Upper lobe of left lung (tissue), 6 donors: Measurements from ENCODE around the gene ADAD2. TPM values are rescaled to one million over a fixed set of nuclear protein-coding genes. Genes with fewer than 3 reads are reported as not detected.

Experiments used
- ATAC-seq, 2 donors: fragments of 200-7000 bp; cut with Tn5 transposase; one replicate each; pipeline ENCODE4 v1.9.1; 2022; ENCODE audit warnings: mild to moderate bottlenecking in 2 of 2, moderate library complexity in 2 of 2; ENCODE audit not compliant: low FRiP score in 2 of 2
- DNase-seq, 2 donors: peaks; one replicate each; pipeline ENCODE4 v3.0.0-alpha.2; 2019 to 2020
- H3K27ac ChIP-seq, 4 donors: fragments of 200-600 bp; sonication (generic); one replicate each; pipeline ENCODE4 v1.5.1; 2016 to 2019
- H3K27me3 ChIP-seq, 4 donors: fragments of 200-600 bp; sonication (generic); one replicate each; pipeline ENCODE4 v1.5.1; 2017 to 2019
- H3K36me3 ChIP-seq, 4 donors: fragments of 200-600 bp; sonication (generic); one replicate each; pipeline ENCODE4 v1.5.1; 2016 to 2019
- H3K4me1 ChIP-seq, 4 donors: fragments of 200-600 bp; sonication (generic); one replicate each; pipeline ENCODE4 v1.5.1; 2018 to 2019
- H3K4me3 ChIP-seq, 4 donors: fragments of 200-600 bp; sonication (generic); one replicate each; pipeline ENCODE4 v1.5.1; 2017 to 2019; ENCODE audit warnings: mild to moderate bottlenecking in 2 of 4, moderate library complexity in 1 of 4
- H3K9me3 ChIP-seq, 4 donors: fragments of 200-600 bp; sonication (generic); one replicate each; pipeline ENCODE4 v1.5.1; 2018 to 2019
- CTCF ChIP-seq, 6 experiments: fragments of 450-650 bp in 4 of 6; fragments of 200-600 bp in 2 of 6; sonication (generic) in 2 of 6; IDR thresholded peaks; one replicate each; pipeline ENCODE4 v1.5.1; 2016 to 2019; ENCODE audit warnings: antibody characterized with exemption in 6 of 6
- EP300 ChIP-seq, 4 donors: sonication (generic); formaldehyde crosslinking; IDR thresholded peaks; one replicate each; pipeline ENCODE4 v1.5.1; 2017; ENCODE audit warnings: antibody characterized with exemption in 4 of 4, control low read depth in 2 of 4
- POLR2A ChIP-seq, 4 donors: fragments of 450-650 bp; IDR thresholded peaks; one replicate each; pipeline ENCODE4 v1.5.1; 2016 to 2017; ENCODE audit warnings: antibody characterized with exemption in 4 of 4, mild to moderate bottlenecking in 2 of 4
- POLR2AphosphoS5 ChIP-seq, 2 donors: sonication (generic); formaldehyde crosslinking; IDR thresholded peaks; one replicate each; pipeline ENCODE4 v1.5.1; 2017; ENCODE audit warnings: antibody characterized with exemption in 2 of 2
- WGBS, 2 donors: methylation state at CpG; one replicate each; pipeline ENCODE4 v1.1.5; 2017 to 2018; 5-methylcytosine and 5-hydroxymethylcytosine counted together
- total RNA-seq, 6 donors: library from RNA; depleted of rRNA in 4 of 6; stranded (reverse); fragments of >200 nt in 4 of 6; gene quantifications; one replicate each; pipeline versions ENCODE4 v1.1.0 to v1.2.1, GENCODE V29; 2016 to 2021
- donor health status: DM: no; HTN: no; CAD: no; lungs with moderate emphysema.
- donor health status: DM: no; HTN: yes; CAD: no; lungs with severe emphysema.

The ADAD2 gene
- total RNA-seq, 6 donors from 2014 or later = 1.1 TPM; not detected in 5

DNA sequence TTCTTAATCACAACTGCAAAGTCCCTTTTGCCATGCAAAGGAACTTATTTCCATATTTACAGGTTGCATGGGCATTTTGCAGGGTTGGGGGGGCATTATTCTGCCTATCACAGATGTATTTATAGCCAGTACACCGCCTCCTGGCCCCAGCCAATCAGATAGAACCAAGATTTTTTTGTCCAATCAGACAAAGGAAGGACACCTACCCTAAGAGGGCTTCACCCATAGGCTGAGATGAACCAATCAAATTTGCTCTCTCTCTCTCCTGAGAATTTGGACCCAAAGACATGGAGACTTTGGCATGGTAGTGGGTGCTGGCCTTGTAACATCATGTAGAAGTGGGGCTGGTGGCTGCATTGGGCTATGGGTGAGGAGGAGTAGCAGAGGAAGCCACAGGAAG lies 52.8 kb downstream of the ADAD2 start:
- H3K36me3 ChIP-seq = no peaks in the 10 kb centered on the region
- H3K27ac ChIP-seq = no peak overlapping the region
- no peak for ATAC-seq
- no peaks in the 10 kb centered on the region for H3K27me3 ChIP-seq
- no peak for TF ChIP-seq CTCF (IDR thresholded peaks at IDR 0.05)
- TF ChIP-seq POLR2A (IDR thresholded peaks at IDR 0.05) = no peak
- TF ChIP-seq EP300 (IDR thresholded peaks at IDR 0.05) = no peak
- TF ChIP-seq POLR2AphosphoS5 (IDR thresholded peaks at IDR 0.05) = no peak
- H3K9me3 ChIP-seq = no peaks in the 10 kb centered on the region
- 71 to 86% methylated on average over 1 of the region's 1 CpG for WGBS, 2 donors
- DNase-seq = no peak
- peaks cover 0 to 9% (median 6%) of the 10 kb centered on the region in 4 donors for H3K4me1 ChIP-seq
- H3K4me3 ChIP-seq = no peak overlapping the region

DNA sequence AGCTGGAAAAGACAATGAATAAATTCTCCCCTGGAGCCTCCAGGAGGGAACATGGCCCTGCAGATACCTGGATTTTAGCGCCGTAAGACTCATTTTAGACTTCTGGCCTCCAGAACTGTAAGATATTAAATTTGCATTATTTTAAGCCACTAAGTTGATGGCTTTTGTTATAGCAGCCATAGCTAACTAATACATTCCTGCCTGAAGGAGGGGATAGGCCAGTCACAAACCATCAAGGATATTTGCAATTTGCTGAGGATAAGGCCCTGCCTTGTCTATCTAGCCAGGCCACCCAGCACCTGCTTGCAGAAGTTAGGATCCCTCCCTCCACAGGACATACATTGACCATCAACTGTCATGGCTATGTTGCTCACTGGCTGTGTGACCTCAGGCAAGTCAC lies 53.8 kb downstream of the ADAD2 start:
- H3K27me3 ChIP-seq = no peaks in the 10 kb centered on the region
- no peak for TF ChIP-seq CTCF (IDR thresholded peaks at IDR 0.05)
- no peak for TF ChIP-seq POLR2AphosphoS5 (IDR thresholded peaks at IDR 0.05)
- TF ChIP-seq EP300 (IDR thresholded peaks at IDR 0.05) = no peak
- no peak for TF ChIP-seq POLR2A (IDR thresholded peaks at IDR 0.05)
- DNase-seq (no peak), ATAC-seq (no peak)
- no peak overlapping the region for H3K27ac ChIP-seq
- no peaks in the 10 kb centered on the region for H3K9me3 ChIP-seq
- 96 to 100% methylated on average over 2 of the region's 2 CpGs for WGBS, 2 donors
- H3K36me3 ChIP-seq = no peaks in the 10 kb centered on the region
- H3K4me3 ChIP-seq = no peak overlapping the region
- peaks cover 0 to 3% (median 0%) of the 10 kb centered on the region in 4 donors for H3K4me1 ChIP-seq

DNA sequence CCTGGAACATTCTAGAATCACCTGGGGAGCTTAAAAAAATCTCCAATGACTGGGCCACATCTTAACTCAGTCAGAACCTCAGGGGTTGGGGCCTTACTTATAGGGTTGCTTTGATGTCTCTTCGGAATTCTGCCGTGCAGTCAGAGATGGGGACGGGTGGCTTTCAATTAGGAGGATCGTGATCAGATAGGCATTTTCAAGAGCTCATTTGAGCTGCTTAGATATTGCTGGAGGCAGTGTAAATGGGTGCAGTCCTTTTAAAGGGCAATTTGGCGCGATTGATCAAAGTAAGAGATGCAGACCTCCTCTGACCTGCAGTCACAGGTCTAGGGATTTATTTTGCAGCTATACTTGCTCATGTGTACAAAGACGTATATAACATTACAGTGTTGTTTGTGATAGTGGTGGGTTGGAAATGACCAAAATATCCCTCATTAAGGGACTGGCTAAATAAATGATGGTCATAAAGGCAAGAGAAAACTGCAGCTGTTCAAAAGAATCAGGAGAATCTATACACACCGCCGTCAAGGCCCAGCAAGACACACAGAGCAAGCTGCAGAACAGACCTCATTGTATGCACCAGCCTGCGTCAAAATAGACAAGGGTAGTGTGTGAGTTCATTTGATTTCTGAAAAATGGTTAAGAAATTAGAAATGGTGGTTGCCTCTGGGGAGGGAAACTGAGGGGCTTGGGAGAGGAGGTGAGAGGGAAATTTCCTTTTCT lies 55.2 kb downstream of the ADAD2 start:
- no peak overlapping the region for H3K4me3 ChIP-seq
- no peak overlapping the region for H3K27ac ChIP-seq
- no peaks in the 10 kb centered on the region for H3K9me3 ChIP-seq
- DNase-seq (no peak), ATAC-seq (no peak)
- WGBS, 2 donors = 90 to 93% methylated on average over 10 of the region's 10 CpGs
- TF ChIP-seq EP300 (IDR thresholded peaks at IDR 0.05) = no peak
- TF ChIP-seq POLR2A (IDR thresholded peaks at IDR 0.05) = no peak
- no peak for TF ChIP-seq POLR2AphosphoS5 (IDR thresholded peaks at IDR 0.05)
- no peak for TF ChIP-seq CTCF (IDR thresholded peaks at IDR 0.05)
- H3K36me3 ChIP-seq = no peaks in the 10 kb centered on the region
- H3K4me1 ChIP-seq = no peaks in the 10 kb centered on the region
- no peaks in the 10 kb centered on the region for H3K27me3 ChIP-seq

DNA sequence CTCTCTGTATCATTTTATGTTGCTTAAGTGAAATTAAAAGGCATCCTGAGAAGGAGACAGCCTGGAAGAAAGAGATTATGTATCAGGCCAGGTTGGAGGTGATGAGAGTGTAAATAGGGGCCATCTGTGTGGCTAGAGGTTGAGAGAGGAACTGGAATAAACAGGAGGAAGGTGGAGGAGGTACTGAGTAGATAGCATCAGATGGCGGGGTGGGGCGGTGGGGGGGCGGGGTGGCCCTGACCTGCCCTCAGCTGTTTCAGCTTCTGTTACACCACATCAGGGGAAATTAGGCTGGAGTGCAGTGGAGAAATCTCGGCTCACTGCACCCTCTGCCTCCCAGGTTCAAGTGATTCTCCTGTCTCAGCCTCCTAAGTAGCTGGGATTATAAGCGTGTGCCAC lies 55.7 kb downstream of the ADAD2 start:
- Histone ChIP-seq H3K36me3 (no peaks in the 10 kb centered on the region), H3K9me3 (no peaks in the 10 kb centered on the region), H3K27ac (no peak overlapping the region), H3K4me1 (no peaks in the 10 kb centered on the region), H3K27me3 (no peaks in the 10 kb centered on the region), H3K4me3 (no peak overlapping the region)
- DNase-seq (no peak), ATAC-seq (no peak)
- 74 to 85% methylated on average over 4 to 5 of the region's 5 CpGs for whole genome bisulfite sequencing, 2 donors
- TF ChIP-seq POLR2A (IDR thresholded peaks at IDR 0.05) = no peak
- TF ChIP-seq POLR2AphosphoS5 (IDR thresholded peaks at IDR 0.05) = no peak
- no peak for TF ChIP-seq EP300 (IDR thresholded peaks at IDR 0.05)
- TF ChIP-seq CTCF (IDR thresholded peaks at IDR 0.05) = no peak

Other genes with a start within 250 kb of the ADAD2 start
- 10 to 100 TPM in 5 of 6 donors, 1 to 10 TPM in 1; 7.3 to 34.2 (median 16.3) TPM for gene OSGIN1, start 237.9 kb upstream of the ADAD2 start, total RNA-seq
- gene NECAB2, start 222.9 kb upstream of the ADAD2 start, total RNA-seq = 1 to 10 TPM in 1 of 6 donors, under 1 TPM in 2, not detected in 3; 0.40 to 1.2 (median 0.44) TPM
- not detected for gene SLC38A8, start 148.4 kb upstream of the ADAD2 start, total RNA-seq
- gene MBTPS1, start 74.2 kb upstream of the ADAD2 start, total RNA-seq = 100 to 1,000 TPM in 4 of 6 donors, 10 to 100 TPM in 2; 83.6 to 156 (median 105) TPM
- gene HSDL1, start 46.0 kb upstream of the ADAD2 start, total RNA-seq = 10 to 100 TPM in 5 of 6 donors, 1 to 10 TPM in 1; 7.2 to 25.7 (median 19.0) TPM
- 10 to 100 TPM in 5 of 6 donors, under 1 TPM in 1; 0.97 to 58.7 (median 28.5) TPM for gene DNAAF1, start 45.8 kb upstream of the ADAD2 start, total RNA-seq
- gene TAF1C, start 4.1 kb upstream of the ADAD2 start, total RNA-seq = 100 to 1,000 TPM in 2 of 6 donors, 10 to 100 TPM in 4; 23.2 to 227 (median 65.0) TPM
- gene KCNG4, start 48.9 kb downstream of the ADAD2 start, total RNA-seq = not detected
- 10 to 100 TPM in 3 of 6 donors, 1 to 10 TPM in 3; 3.5 to 63.0 (median 10.2) TPM for gene WFDC1, start 103.7 kb downstream of the ADAD2 start, total RNA-seq
- 100 to 1,000 TPM in 2 of 6 donors, 10 to 100 TPM in 4; 36.6 to 153 (median 61.5) TPM for gene ATP2C2, start 177.4 kb downstream of the ADAD2 start, total RNA-seq